ENCODE results near the gene CHRDL1. TPM values are rescaled to one million over a fixed set of nuclear protein-coding genes. Genes with fewer than 3 reads are reported as not detected.

Gene CHRDL1
- total RNA-seq, 1 donor = 8.0 TPM

- DNase-seq (ENCODE audit: insufficient read length, low spot score, missing footprints) = no peak
- H3K36me3 ChIP-seq (ENCODE audit: insufficient read depth, low read length) = no peaks in the 10 kb centered on the region
- peaks cover 7% of the 10 kb centered on the region for H3K27me3 ChIP-seq (ENCODE audit: insufficient read depth, low read length)
- no peak overlapping the region for H3K4me3 ChIP-seq (ENCODE audit: insufficient read depth, low read length)
- H3K79me2 ChIP-seq (ENCODE audit: insufficient read depth, low read length) = no peaks in the 10 kb centered on the region
- no peaks in the 10 kb centered on the region for H4K20me1 ChIP-seq (ENCODE audit: insufficient read depth, low read length)
- no peak for TF ChIP-seq CTCF (IDR thresholded peaks at IDR 0.05; ENCODE audit: extremely low read depth, low read depth, low read length)
- H3K4me1 ChIP-seq (ENCODE audit: insufficient read depth, low read length) = peaks cover 10% of the 10 kb centered on the region
- no peak overlapping the region for H2AFZ ChIP-seq (ENCODE audit: low read length)
- H3K27ac ChIP-seq (ENCODE audit: low read depth, low read length) = no peak overlapping the region
- H3K9me3 ChIP-seq (ENCODE audit: low read depth, low read length) = no peaks in the 10 kb centered on the region
- H3K4me2 ChIP-seq (ENCODE audit: insufficient read depth, low read length) = no peak overlapping the region
These were observed 49.6 kb downstream of the CHRDL1 start for GRCh38 chrX:110746014-110746413.

GRCh38 chrX:110745288-110745687, 50.3 kb downstream of the CHRDL1 start:
- Histone ChIP-seq H3K4me2 (ENCODE audit: insufficient read depth, low read length) (no peak overlapping the region), H3K27me3 (ENCODE audit: insufficient read depth, low read length) (peaks cover 3% of the 10 kb centered on the region), H4K20me1 (ENCODE audit: insufficient read depth, low read length) (no peaks in the 10 kb centered on the region), H3K27ac (ENCODE audit: low read depth, low read length) (no peak overlapping the region), H2AFZ (ENCODE audit: low read length) (no peak overlapping the region), H3K36me3 (ENCODE audit: insufficient read depth, low read length) (no peaks in the 10 kb centered on the region), H3K9me3 (ENCODE audit: low read depth, low read length) (no peaks in the 10 kb centered on the region), H3K79me2 (ENCODE audit: insufficient read depth, low read length) (no peaks in the 10 kb centered on the region), H3K4me3 (ENCODE audit: insufficient read depth, low read length) (no peak overlapping the region), H3K4me1 (ENCODE audit: insufficient read depth, low read length) (peaks cover 12% of the 10 kb centered on the region)
- DNase-seq (ENCODE audit: insufficient read length, low spot score, missing footprints) = no peak
- no peak for TF ChIP-seq CTCF (IDR thresholded peaks at IDR 0.05; ENCODE audit: extremely low read depth, low read depth, low read length)

GRCh38 chrX:110743679-110744340, 51.8 kb downstream of the CHRDL1 start:
- DNase-seq (ENCODE audit: insufficient read length, low spot score, missing footprints) = no peak

More at GRCh38 chrX:110743679-110744340, 51.8 kb downstream of the CHRDL1 start:
- Histone ChIP-seq H4K20me1 (ENCODE audit: insufficient read depth, low read length) (no peaks in the 10 kb centered on the region), H3K27me3 (ENCODE audit: insufficient read depth, low read length) (no peaks in the 10 kb centered on the region), H3K79me2 (ENCODE audit: insufficient read depth, low read length) (no peaks in the 10 kb centered on the region), H3K9me3 (ENCODE audit: low read depth, low read length) (no peaks in the 10 kb centered on the region), H2AFZ (ENCODE audit: low read length) (no peak overlapping the region), H3K4me3 (ENCODE audit: insufficient read depth, low read length) (no peak overlapping the region), H3K4me1 (ENCODE audit: insufficient read depth, low read length) (peaks cover 12% of the 10 kb centered on the region), H3K27ac (ENCODE audit: low read depth, low read length) (no peak overlapping the region), H3K4me2 (ENCODE audit: insufficient read depth, low read length) (no peak overlapping the region), H3K36me3 (ENCODE audit: insufficient read depth, low read length) (no peaks in the 10 kb centered on the region)
- no peak for TF ChIP-seq CTCF (IDR thresholded peaks at IDR 0.05; ENCODE audit: extremely low read depth, low read depth, low read length)
